D721Med (cell line): ENCODE results near the gene CHKA.

Source experiments
- DNase-seq: peaks from one replicate; pipeline ENCODE4 v3.0.0; 2011; ENCODE audit warnings: low spot score; ENCODE audit not compliant: insufficient read length
- FAIRE-seq: peaks from 2 replicates; lab custom pipeline; 2011; peaks lifted over from hg19 to GRCh38; lab: Jason Lieb, UNC
- TF ChIP-seq, protein P1 (sequence below): IDR thresholded peaks from 2 replicates; pipeline ENCODE4 v1.5.1; 2012; ENCODE audit warnings: mild to moderate bottlenecking, control low read depth; ENCODE audit not compliant: insufficient read depth; ENCODE audit errors: missing control alignments

Gene CHKA

DNA sequence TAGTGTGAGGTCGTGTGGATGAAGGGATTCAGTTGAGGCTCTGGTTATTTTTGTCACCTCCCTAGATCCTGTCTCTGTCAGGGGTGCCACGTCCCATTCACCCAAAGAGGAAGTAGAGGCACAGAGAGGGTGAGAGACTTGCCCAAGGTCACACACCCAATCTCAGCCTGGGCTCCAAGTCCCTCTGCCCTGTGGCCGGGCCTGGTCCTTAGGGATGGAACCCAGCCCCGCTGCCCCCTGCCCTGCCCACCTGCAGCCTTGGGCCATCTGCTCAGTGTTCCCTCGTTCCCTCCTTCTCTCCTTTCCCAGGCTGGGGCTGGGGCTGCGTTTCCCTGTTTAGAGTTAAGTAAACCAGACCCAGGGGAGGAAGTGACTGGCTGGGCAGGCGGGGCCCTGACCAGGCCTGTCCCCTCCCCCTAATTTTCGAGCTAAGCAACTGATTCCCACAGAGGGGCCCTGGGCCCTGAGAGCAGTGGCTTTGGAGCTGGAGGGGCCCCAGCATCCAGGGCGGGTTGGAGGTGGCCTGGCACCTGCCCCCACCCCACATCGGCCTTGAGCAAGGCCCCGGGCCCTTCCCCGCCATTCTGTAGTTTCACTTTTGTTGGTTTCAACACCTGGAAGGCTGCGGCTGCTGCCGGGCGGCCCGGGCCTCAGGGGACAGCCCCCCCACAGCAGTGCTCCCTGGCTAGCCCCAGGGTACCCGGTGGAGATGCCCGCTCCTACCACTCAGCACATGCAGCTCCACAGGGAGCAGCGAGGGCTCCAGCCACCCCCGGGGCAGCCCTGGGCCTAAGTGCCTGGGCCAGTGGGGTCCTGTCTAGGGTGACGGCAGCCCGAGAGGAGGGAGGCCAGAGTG lies 80.9 kb downstream of the CHKA start:
- TF ChIP-seq, protein P1, sequence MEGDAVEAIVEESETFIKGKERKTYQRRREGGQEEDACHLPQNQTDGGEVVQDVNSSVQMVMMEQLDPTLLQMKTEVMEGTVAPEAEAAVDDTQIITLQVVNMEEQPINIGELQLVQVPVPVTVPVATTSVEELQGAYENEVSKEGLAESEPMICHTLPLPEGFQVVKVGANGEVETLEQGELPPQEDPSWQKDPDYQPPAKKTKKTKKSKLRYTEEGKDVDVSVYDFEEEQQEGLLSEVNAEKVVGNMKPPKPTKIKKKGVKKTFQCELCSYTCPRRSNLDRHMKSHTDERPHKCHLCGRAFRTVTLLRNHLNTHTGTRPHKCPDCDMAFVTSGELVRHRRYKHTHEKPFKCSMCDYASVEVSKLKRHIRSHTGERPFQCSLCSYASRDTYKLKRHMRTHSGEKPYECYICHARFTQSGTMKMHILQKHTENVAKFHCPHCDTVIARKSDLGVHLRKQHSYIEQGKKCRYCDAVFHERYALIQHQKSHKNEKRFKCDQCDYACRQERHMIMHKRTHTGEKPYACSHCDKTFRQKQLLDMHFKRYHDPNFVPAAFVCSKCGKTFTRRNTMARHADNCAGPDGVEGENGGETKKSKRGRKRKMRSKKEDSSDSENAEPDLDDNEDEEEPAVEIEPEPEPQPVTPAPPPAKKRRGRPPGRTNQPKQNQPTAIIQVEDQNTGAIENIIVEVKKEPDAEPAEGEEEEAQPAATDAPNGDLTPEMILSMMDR = no peak
- DNase-seq = no peak
- no peak for FAIRE-seq

DNA sequence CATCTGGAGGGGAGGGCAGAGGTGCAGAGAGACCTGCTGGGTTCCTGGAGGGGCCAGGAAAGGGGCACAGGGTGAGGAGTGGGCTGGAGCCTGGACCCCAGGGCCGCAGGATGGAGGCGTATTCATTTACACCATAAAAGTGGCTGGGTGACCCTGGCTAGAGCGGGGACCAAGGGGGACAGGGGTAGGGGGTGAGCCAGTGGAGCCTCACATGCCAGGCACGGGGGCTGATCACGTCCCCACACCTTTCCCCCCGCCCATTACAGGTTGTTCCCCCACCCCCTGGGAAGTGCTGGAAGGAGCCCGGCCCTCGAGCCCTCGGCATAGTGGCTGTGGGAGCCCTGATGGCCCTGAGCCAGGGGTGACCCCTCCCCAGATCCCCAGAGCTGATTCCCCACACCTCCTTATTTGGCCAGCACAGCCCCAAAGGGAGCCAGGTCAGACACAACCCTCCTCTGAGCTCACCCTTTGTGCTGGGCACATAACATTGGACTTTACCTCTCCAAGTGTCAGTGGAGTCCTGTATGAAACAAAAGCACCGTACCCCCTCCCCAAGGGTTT lies 81.6 kb downstream of the CHKA start:
- no peak for DNase-seq
- TF ChIP-seq, protein P1 = no peak
- FAIRE-seq = no peak

DNA sequence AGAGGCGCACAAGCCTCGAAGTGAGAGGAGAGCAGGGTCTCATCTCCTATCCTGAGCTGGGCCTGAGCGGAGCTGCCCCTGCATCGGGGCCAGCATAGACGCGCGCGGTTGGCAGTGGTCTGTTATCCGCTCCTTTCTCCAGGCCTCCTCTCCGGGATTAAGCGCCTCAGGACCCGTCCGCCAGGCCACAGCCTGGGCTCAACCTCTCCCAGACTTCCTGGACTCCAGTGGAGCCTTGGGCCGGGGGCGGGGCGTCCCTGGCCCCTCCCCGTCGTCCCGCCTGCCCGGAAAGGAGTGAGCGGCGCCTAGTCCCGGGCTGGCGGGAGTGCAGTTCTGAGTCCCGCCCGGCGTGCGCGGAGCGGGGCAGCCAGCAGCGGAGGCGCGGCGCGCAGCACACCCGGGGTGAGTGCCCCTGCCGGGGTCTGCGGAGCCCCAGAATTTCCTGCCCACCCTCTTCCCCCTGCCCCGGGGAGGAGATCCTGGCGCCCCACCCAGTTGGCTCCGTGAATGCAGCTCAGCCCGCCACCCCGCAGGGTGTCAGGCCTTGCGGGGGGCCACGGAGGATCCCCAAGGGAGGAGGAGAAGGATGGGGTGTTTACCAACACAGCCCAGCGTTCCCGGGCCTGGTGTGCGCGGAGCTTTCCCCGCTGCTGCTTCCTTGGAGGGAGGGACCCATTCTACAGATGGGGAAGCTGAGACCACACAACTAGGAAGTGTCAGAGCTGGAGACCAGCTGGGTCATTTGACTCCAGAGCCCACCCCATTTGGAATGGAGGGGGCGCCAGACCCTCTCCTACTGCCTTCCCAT lies 82.3 kb downstream of the CHKA start, which contains the start of gene TCIRG1:
TCIRG1 (plus strand) TSS at position 308 of the 808 bp plus-strand sequence. CDS start 2,247 bp downstream, outside the sequence.
- FAIRE-seq (no peak), DNase-seq (no peak)
- TF ChIP-seq, protein P1 = no peak

- DNase-seq = no peak
- TF ChIP-seq, protein P1 = no peak
- no peak for FAIRE-seq
Observed at GRCh38 chr11:68038226-68038717, 82.9 kb downstream of the CHKA start.

DNA sequence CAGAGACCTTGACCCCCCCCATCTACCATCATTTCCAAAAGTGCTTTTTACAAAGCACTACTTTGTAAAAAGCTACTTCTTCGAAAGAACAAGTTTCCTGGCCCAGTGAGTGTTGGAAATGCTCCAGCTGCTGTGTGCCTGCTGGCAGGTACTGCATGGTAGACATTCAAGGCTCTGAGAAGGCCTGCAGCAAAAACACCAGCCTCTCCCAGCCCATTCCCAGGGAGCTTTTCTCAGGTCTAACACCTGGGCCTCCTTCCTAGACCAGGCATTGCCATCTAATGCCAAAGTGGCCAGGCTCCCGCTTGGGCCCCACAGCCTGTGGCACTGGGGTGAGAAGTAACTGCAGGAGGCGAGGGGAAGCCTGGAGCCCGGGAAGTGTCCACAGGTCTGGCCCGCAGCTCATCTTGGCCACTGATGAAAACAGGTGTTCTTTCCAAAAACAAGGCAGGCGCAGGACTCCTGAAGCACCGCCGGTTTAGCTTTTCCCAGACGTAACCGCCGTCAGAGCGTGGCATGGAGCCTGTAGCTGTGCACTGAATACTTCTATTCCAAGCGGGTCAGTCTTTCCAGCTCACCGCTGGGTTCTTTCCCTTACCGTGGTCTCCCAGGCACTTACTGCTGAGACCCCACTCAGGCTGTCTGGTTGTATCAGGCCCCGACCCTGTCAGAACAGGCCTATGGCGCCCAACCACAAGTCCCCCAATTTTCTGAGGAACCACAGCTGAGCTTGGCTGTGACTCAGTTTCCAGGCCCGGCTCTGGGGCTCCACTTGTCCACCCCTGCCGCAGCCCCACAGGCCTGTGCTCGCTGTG lies 83.6 kb downstream of the CHKA start:
- DNase-seq (no peak), FAIRE-seq (no peak)
- TF ChIP-seq, protein P1 = no peak

DNA sequence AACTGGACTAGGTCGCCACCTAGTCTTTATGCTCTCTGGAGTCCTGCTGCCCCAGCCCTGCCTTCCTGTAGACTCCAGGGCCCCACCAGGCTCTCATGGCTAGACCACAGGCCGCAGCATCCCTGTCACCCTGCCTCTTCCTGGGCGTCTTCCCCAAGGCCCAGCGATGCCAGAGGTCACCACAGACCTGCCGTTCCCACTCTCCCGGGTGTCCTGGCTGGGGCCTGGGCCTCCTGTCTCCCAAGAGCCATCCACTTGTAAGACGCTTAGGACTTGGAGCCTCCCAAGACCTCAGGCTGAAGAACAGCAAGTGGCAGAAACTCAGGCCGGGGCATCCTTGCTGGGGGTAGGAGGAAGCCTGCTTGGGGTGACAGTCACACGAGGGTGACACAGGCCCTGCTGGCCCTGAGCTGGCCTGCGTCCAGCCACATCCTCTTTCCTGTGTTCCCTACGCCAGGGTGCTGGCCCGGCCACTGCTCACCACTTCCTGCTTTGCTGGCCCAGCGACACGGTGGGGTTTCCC lies 84.4 kb downstream of the CHKA start:
- TF ChIP-seq, protein P1 = no peak
- DNase-seq = no peak
- FAIRE-seq = no peak
